ENCODE measurements around the gene EID1. TPM values are rescaled to one million over a fixed set of nuclear protein-coding genes. Genes with fewer than 3 reads are reported as not detected.
"Not testable (repeated sequence)": the region's sequence is repeated elsewhere in the genome, so short reads cannot be mapped to it uniquely, and the experiment has no call there.

Gene EID1
- total RNA-seq, 3 donors from 2014 or later, result 204 to 266 (median 227) TPM

DNA sequence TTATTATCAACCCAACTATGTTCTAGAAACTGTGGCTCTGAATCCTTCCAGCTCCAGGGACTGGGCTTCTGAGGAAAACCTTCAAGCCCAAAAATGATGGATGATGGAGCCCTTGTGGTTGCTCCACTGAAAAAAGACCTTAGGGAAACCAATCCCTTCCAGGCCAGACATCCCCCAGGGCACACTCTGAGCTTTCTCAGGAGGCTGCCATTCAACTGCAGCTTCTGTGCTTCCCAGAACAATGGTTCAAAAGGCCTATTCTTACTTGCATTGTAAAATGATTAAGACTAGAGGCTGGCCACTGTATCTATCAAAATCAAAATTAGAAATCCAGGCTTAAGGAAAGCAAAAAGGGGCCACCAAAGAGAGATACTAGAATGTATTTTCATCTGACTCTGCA lies 27.3 kb downstream of the EID1 start:
- no peaks in the 10 kb centered on the region for H3K36me3 ChIP-seq
- H3K27me3 ChIP-seq, result no peaks in the 10 kb centered on the region
- DNase-seq (ENCODE audit: low spot score in 2 of 2), result no peak
- intact Hi-C loops (cut with DNase I; ENCODE audit: low total_unique reads), result no loop called here
- H3K27ac ChIP-seq, result no peak overlapping the region
- no peak for TF ChIP-seq POLR2AphosphoS5 (IDR thresholded peaks at IDR 0.05)
- no peak for TF ChIP-seq CTCF (IDR thresholded peaks at IDR 0.05)
- TF ChIP-seq POLR2A (IDR thresholded peaks at IDR 0.05), result no peak
- no peak overlapping the region for H3K4me3 ChIP-seq
- H3K9me3 ChIP-seq, result no peaks in the 10 kb centered on the region
- no peaks in the 10 kb centered on the region for H3K4me1 ChIP-seq

DNA sequence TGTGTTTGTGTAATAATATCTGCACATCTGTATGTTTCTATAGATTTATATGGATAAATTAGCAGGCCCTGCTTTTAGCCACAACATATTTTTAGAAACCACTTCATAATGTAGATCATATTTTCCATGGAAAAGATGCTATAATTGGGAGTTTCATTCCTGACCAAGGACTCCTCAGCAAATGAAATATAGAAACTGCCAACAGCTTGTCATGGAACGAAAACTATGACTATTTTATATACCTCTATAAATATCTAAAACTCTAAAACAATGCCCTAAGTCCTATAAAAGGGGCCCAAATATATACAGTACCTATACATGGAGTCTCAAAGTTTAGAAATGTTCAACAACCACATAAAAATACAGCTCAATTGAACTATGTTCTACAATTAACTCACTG lies 27.9 kb downstream of the EID1 start:
- no peak for TF ChIP-seq POLR2AphosphoS5 (IDR thresholded peaks at IDR 0.05)
- no peak for TF ChIP-seq POLR2A (IDR thresholded peaks at IDR 0.05)
- no peak for TF ChIP-seq CTCF (IDR thresholded peaks at IDR 0.05)
- intact Hi-C loops (cut with DNase I; ENCODE audit: low total_unique reads), result no loop called here
- H3K4me1 ChIP-seq, result no peaks in the 10 kb centered on the region

DNA sequence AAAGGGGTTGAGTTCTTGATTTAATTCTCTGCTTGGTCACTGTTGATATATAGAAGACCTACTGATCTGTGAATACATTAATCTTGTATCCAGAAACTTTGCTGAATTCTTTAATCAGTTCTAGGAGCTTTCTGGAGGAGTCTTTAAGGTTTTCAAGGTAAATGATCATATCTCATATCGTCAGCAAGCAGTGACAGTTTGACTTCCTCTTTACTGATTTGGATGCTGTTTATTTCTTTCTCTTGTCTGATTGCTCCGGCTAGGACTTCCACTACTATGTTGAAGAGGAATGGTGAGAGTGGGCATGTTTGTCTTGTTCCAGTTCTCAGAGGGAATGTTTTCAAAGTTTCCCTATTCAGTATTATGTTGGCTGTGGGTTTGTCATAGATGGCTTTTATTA lies 31.4 kb downstream of the EID1 start:
- H3K27me3 ChIP-seq; H3K4me3 ChIP-seq; DNase-seq (ENCODE audit: low spot score in 2 of 2); intact Hi-C loops (cut with DNase I; ENCODE audit: low total_unique reads); H3K9me3 ChIP-seq; H3K27ac ChIP-seq; H3K36me3 ChIP-seq; H3K4me1 ChIP-seq: not testable (repeated sequence)

More for the DNA sequence above, 27.9 kb downstream of the EID1 start:
- no peak overlapping the region for H3K27ac ChIP-seq
- H3K9me3 ChIP-seq, result no peaks in the 10 kb centered on the region
- no peak overlapping the region for H3K4me3 ChIP-seq
- H3K36me3 ChIP-seq, result no peaks in the 10 kb centered on the region
- no peak for DNase-seq (ENCODE audit: low spot score in 2 of 2)
- no peaks in the 10 kb centered on the region for H3K27me3 ChIP-seq

GRCh38 chr15:48910554-48910953 lies 32.6 kb downstream of the EID1 start:
- H3K9me3 ChIP-seq; intact Hi-C loops (cut with DNase I; ENCODE audit: low total_unique reads); H3K27me3 ChIP-seq; H3K27ac ChIP-seq; H3K4me3 ChIP-seq; H3K36me3 ChIP-seq; H3K4me1 ChIP-seq; DNase-seq (ENCODE audit: low spot score in 2 of 2): not testable (repeated sequence)

DNA sequence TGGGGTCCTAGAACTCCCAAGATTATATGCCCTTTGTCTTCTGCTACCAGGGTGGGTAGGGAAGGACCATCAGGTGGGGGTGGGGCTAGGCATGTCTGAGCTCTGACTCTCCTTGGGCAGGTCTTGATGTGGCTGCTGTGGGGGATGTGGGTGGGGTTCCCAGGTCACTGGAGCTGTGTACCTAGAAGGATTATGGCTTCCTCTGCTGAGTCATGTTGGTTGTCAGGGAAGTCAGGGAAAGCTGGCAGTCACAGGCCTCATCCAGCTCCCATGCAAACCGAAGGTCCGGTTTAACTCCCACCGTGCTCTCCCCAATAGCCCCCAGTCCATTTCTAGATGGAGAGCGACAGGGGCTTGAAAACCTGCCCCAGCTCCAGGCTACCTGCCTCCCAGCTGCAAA lies 35.2 kb downstream of the EID1 start:
- TF ChIP-seq POLR2A (IDR thresholded peaks at IDR 0.05) (no peak), CTCF (IDR thresholded peaks at IDR 0.05) (no peak), POLR2AphosphoS5 (IDR thresholded peaks at IDR 0.05) (no peak)
- H3K4me3 ChIP-seq, result no peak overlapping the region
- H3K36me3 ChIP-seq, result no peaks in the 10 kb centered on the region
- intact Hi-C loops (cut with DNase I; ENCODE audit: low total_unique reads), result no loop called here
- DNase-seq (ENCODE audit: low spot score in 2 of 2), result no peak
- H3K27ac ChIP-seq, result no peak overlapping the region
- no peaks in the 10 kb centered on the region for H3K4me1 ChIP-seq
- H3K27me3 ChIP-seq, result no peaks in the 10 kb centered on the region
- no peaks in the 10 kb centered on the region for H3K9me3 ChIP-seq

DNA sequence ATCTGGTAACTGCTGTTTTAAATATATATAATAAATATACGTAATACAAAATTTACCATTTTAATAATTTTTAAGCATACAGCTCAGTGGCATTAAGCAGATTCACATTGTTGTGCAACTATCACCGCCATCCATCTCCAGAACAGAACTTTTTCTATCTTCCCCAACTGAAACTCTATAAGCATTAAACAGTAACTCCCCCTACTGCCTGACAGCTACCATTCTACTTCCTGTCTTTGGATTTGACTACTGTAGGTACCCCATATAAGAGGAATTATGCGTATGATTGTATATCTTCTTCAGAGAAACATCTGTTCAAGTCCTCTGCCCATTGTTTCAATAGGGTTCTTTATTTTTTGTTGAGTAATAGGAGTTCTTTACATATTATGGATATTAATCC lies 36.8 kb downstream of the EID1 start:
- no peaks in the 10 kb centered on the region for H3K9me3 ChIP-seq
- no peak overlapping the region for H3K27ac ChIP-seq
- DNase-seq (ENCODE audit: low spot score in 2 of 2), result no peak
- H3K27me3 ChIP-seq, result no peaks in the 10 kb centered on the region
- no peaks in the 10 kb centered on the region for H3K36me3 ChIP-seq
- TF ChIP-seq CTCF (IDR thresholded peaks at IDR 0.05), result no peak
- no peak for TF ChIP-seq POLR2A (IDR thresholded peaks at IDR 0.05)
- TF ChIP-seq POLR2AphosphoS5 (IDR thresholded peaks at IDR 0.05), result no peak
- no peak overlapping the region for H3K4me3 ChIP-seq
- intact Hi-C loops (cut with DNase I; ENCODE audit: low total_unique reads), result loop anchor here (5.0 kb wide), 1 partner anchor 803 kb away; no protein-coding TSS in a partner anchor
- H3K4me1 ChIP-seq, result no peaks in the 10 kb centered on the region

Measured in breast epithelium (tissue), 4 donors.